ENCODE measurements around the gene TRDN.
"Not testable (repeated sequence)": the region's sequence is repeated elsewhere in the genome, so short reads cannot be mapped to it uniquely, and the experiment has no call there.

The TRDN gene

GRCh38 chr6:123629258-123629941 is 7.3 kb downstream of the TRDN start:
- FAIRE-seq = no peak

GRCh38 chr6:123625696-123626095 is 11.1 kb downstream of the TRDN start:
- FAIRE-seq = no peak

GRCh38 chr6:123622780-123623179 is 14.0 kb downstream of the TRDN start:
- no peak for FAIRE-seq

- FAIRE-seq = no peak
These were observed 17.6 kb downstream of the TRDN start for GRCh38 chr6:123619156-123619555.

GRCh38 chr6:123616942-123617341 is 19.8 kb downstream of the TRDN start:
- no peak for FAIRE-seq

- no peak for FAIRE-seq
These were observed 20.7 kb downstream of the TRDN start for GRCh38 chr6:123616016-123616415.

- FAIRE-seq = no peak
These were observed 26.0 kb downstream of the TRDN start for GRCh38 chr6:123610779-123611178.

- no peak for FAIRE-seq
These were observed 32.7 kb downstream of the TRDN start for GRCh38 chr6:123604067-123604466.

GRCh38 chr6:123598011-123598410 is 38.7 kb downstream of the TRDN start:
- FAIRE-seq = no peak

GRCh38 chr6:123594776-123595175 is 42.0 kb downstream of the TRDN start:
- FAIRE-seq = no peak

- no peak for FAIRE-seq
These were observed 44.3 kb downstream of the TRDN start for GRCh38 chr6:123592426-123592825.

- no peak for FAIRE-seq
These were observed 46.8 kb downstream of the TRDN start for GRCh38 chr6:123589973-123590372.

GRCh38 chr6:123589317-123589716 is 47.4 kb downstream of the TRDN start:
- no peak for FAIRE-seq

GRCh38 chr6:123588546-123588895 is 48.2 kb downstream of the TRDN start:
- FAIRE-seq = no peak

GRCh38 chr6:123587838-123588545 is 48.8 kb downstream of the TRDN start:
- no peak for FAIRE-seq

- FAIRE-seq = not testable (repeated sequence)
These were observed 49.3 kb downstream of the TRDN start for GRCh38 chr6:123587407-123587806.

GRCh38 chr6:123580331-123580730 is 56.4 kb downstream of the TRDN start:
- no peak for FAIRE-seq

- no peak for FAIRE-seq
These were observed 61.6 kb downstream of the TRDN start for GRCh38 chr6:123575188-123575587.

GRCh38 chr6:123570813-123571684 is 65.7 kb downstream of the TRDN start:
- no peak for FAIRE-seq

- no peak for FAIRE-seq
These were observed 67.2 kb downstream of the TRDN start for GRCh38 chr6:123569575-123569974.

GRCh38 chr6:123565529-123565928 is 71.2 kb downstream of the TRDN start:
- no peak for FAIRE-seq

- FAIRE-seq = no peak
These were observed 72.4 kb downstream of the TRDN start for GRCh38 chr6:123564361-123564760.

- FAIRE-seq = no peak
These were observed 74.1 kb downstream of the TRDN start for GRCh38 chr6:123562677-123563076.

- no peak for FAIRE-seq
These were observed 74.5 kb downstream of the TRDN start for GRCh38 chr6:123562264-123562663.
